DMS79 (cell line): ENCODE data around the gene GABRB2.
"Not testable (repeated sequence)": the region's sequence is repeated elsewhere in the genome, so short reads cannot be mapped to it uniquely, and the experiment has no call there.

Experiments used
- DNase-seq: peaks from one replicate; lab custom pipeline; 2025; lab: John Stamatoyannopoulos, UW

GABRB2 gene

DNA sequence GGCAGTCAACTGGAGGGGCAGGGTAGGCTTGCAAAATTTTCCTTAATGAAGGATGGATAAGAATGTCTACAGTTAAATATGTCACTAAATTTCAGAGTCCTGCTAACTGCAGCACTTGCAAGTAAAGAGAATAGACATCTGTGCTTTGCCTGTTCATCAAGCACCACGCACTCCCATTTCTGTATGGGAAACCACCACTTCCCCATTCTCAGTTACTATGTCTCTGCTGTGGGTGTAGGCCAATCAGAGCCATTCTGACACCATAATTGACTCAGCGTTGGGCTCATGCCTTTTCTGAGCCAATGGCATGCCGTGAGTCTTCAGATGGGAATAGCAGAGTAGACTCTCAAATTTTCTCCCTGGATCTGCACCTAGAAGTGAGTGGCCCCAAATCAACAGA, 247.5 kb downstream of the GABRB2 start:
- DNase-seq: no peak

DNA sequence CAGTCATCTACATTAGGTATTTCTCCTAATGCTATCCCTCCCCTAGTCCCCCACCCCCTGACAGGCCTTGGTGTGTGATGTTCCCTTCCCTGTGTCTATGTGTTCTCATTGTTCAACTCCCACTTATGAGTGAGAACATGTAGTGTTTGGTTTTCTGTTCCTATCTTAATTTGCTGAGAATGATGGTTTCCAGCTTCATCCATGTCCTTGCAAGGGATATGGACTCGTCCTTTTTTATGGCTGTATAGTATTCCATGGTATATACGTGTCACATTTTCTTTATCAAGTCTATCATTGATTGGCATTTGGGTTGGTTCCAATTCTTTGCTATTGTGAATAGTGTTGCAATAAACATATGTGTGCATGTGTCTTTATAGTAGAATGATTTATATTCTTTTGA, 249.1 kb downstream of the GABRB2 start:
- DNase-seq: not testable (repeated sequence)

DNA sequence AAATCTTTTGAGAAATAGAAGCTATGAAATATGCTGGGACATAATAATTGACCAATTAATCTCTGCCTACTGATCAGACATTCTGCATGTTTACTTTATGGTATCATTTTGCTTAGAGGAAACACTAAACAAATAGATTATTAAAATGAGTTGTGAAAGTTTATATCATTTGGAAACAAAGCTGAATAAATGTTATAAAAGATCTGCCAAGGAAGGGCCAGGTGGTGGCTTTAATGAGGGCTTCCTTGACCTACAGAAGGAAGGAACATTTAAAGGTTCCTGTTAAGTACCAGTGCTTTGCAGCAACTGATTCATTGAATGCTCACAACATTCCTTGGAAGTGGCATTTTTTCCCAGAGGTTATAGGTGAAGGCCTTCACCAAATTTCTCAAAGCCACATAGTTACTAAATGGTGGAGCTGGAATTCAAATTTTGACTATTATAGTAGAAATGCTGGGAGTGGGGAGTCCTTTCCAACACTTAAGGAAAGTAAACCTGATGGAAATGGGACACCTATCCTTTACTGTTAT, 250.7 kb downstream of the GABRB2 start:
- DNase-seq: no peak

GRCh38 chr5:161288071-161288470, 258.5 kb downstream of the GABRB2 start:
- no peak for DNase-seq

- no peak for DNase-seq
Measured at GRCh38 chr5:161287436-161287835, 259.1 kb downstream of the GABRB2 start.

GRCh38 chr5:161286066-161286655, 260.4 kb downstream of the GABRB2 start:
- no peak for DNase-seq

- no peak for DNase-seq
Measured at GRCh38 chr5:161284445-161284844, 262.1 kb downstream of the GABRB2 start.

DNA sequence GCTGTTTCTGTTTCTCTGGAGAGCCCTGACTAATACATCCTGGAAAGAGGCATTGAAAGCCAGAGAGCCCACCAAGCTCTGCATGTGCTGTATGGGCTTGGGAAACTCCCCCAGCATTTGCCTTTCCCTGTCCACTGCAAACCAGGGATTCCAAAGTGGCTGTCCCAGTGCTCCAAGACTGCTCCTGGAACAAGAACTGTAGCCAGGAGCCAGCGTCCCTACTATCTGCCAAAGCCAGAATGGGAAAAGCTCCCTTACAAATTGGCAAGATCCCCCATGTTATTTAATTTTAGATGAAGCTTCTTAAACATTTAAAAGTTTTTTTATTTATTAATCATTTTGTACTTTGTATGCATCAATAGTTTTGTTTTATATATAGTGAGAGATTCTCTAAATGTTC, 263.2 kb downstream of the GABRB2 start:
- DNase-seq: no peak

- no peak for DNase-seq
Measured at GRCh38 chr5:161278739-161279660, 267.5 kb downstream of the GABRB2 start.

- DNase-seq: no peak
Measured at GRCh38 chr5:161277011-161277410, 269.5 kb downstream of the GABRB2 start.

DNA sequence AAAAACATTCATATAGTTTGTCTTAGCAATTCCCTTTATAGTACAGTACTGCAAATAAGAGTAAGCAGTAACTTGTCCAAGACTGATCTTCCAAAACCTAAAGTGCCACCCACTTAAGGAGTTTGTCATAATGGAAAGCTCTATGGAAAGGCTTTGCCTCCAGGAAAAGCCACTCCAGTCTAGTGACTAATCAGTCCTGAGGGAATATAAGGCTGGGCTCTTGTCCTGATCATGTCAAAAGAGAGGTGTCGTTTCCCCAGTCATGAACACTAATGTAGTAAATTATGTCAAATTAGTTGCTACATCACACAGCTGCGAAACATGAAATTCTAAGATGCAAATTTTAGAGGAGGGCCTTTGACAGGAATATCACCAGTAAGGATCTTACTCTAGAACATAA, 271.6 kb downstream of the GABRB2 start:
- no peak for DNase-seq

- DNase-seq: no peak
Measured at GRCh38 chr5:161273410-161273809, 273.1 kb downstream of the GABRB2 start.

GRCh38 chr5:161271816-161272215, 274.7 kb downstream of the GABRB2 start:
- no peak for DNase-seq

DNA sequence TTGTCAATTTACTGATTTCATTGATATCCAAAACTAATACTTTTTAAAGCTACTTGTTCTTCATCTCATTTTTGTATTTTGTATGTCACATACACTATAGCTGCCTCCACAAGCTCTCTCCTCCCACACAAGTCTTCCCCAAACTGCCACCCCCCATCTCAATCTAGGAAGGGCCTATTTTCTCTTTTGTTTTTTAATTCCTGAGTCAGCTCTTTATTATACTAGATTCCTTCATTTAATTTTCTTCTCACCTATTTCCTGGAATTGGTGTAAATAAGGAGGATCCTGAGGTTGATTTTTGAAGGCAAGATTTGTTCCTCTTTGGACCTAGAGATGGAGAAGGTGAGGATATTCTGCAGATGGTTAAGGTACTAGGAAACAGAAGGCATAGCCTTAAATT, 277.4 kb downstream of the GABRB2 start:
- DNase-seq: no peak

GRCh38 chr5:161266954-161267353, 279.6 kb downstream of the GABRB2 start:
- DNase-seq: no peak

GRCh38 chr5:161265006-161265405, 281.5 kb downstream of the GABRB2 start:
- DNase-seq: no peak

- DNase-seq: no peak
Measured at GRCh38 chr5:161263191-161263590, 283.3 kb downstream of the GABRB2 start.

DNA sequence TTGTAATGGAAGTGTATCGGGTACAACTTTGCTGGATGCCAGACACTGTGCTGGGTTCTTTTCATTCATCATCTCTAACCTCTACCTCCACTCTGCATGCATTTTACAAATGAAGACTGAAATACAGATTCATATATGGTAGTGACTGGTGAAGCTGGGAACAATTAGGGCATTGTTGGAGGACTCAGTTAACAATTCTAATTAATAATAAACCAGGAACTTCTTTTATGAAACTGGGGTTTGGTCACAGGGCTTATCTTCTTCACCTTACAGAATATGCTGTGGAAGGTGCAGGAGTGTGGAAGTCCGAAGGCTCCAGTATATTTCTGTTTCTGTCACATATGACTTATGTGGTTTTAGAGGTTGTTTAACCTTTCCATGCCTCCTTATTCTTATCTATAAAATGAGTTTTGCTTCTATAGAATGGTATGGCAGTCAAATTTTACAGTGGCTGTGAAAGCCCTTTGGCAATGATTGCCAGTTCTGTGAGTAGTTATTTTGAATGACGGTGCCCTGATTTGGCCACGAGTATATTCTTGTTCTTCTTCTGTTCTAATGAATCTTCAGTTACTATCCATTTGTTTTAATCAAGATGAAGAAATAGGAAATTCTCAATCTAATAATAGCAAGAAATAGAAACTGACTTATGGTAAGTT, 284.7 kb downstream of the GABRB2 start:
- DNase-seq: no peak

DNA sequence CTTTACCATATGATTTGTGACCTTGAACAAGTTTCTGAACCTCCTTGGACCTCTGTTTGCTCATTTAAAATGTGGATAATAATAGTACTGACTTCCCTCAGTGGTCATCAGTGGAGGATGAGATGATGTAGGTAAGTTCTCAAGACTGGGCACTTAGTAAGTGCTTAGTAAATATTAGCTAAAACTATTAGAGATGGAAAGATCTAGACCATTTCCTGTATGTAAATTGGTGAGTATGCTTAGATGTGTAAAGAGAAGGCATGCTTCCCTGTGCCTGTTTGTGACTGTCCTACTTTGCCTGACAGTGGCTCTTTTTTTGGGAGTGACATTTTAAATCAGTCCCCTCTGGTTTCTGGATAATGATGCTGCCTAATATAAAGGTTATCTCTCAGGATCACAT, 288.1 kb downstream of the GABRB2 start:
- DNase-seq: no peak

DNA sequence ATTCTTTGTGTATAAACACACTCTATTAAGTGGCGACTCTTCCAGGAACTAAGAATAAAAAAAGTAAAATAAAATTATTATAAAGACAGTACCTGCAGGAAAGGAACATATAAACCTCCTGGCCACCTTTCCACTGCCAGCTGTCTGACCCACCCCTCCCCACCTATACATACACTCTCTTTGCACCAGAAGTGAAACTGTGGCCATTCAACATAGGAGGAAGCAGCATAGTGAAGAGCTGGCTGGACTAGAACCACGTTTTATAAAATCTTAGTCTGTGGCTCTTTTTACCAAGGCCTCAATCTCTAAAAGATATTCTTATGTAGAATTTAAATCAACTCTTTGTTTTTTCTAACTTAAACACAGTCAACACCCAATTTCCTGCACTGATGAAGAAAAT, 289.6 kb downstream of the GABRB2 start:
- DNase-seq: no peak

- DNase-seq: not testable (repeated sequence)
Measured at GRCh38 chr5:161252955-161253354, 293.6 kb downstream of the GABRB2 start.

GRCh38 chr5:161246749-161247148, 299.8 kb downstream of the GABRB2 start:
- no peak for DNase-seq

- DNase-seq: not testable (repeated sequence)
Measured at GRCh38 chr5:161245846-161246245, 300.7 kb downstream of the GABRB2 start.
